ENCODE data around the gene LONRF2. TPM values are rescaled to one million over a fixed set of nuclear protein-coding genes. Genes with fewer than 3 reads are reported as not detected.

LONRF2 gene
- total and polyA plus RNA-seq, 2 experiments from 2014 or later = 0.69 to 1.9 TPM

GRCh38 chr2:100230754-100231153 lies 91.5 kb downstream of the LONRF2 start:
- Histone ChIP-seq H4K20me1 (ENCODE audit: insufficient read depth, poor library complexity, severe bottlenecking) (no peaks in the 10 kb centered on the region), H3K27me3 (no peaks in the 10 kb centered on the region), H3K9me3 (ENCODE audit: low read depth) (no peaks in the 10 kb centered on the region), H3K36me3 (replicated peaks; ENCODE audit: insufficient read depth, low read depth) (no peaks in the 10 kb centered on the region), H3K79me2 (no peaks in the 10 kb centered on the region), H3K4me1 (ENCODE audit: insufficient read depth) (no peaks in the 10 kb centered on the region), H3K9me2 (replicated peaks; ENCODE audit: insufficient read depth) (no peaks in the 10 kb centered on the region), H3K4me3 (no peak overlapping the region), H3K4me2 (no peak overlapping the region), H2AFZ (no peak overlapping the region), H3K27ac (no peak overlapping the region)
- TF ChIP-seq, protein P1, sequence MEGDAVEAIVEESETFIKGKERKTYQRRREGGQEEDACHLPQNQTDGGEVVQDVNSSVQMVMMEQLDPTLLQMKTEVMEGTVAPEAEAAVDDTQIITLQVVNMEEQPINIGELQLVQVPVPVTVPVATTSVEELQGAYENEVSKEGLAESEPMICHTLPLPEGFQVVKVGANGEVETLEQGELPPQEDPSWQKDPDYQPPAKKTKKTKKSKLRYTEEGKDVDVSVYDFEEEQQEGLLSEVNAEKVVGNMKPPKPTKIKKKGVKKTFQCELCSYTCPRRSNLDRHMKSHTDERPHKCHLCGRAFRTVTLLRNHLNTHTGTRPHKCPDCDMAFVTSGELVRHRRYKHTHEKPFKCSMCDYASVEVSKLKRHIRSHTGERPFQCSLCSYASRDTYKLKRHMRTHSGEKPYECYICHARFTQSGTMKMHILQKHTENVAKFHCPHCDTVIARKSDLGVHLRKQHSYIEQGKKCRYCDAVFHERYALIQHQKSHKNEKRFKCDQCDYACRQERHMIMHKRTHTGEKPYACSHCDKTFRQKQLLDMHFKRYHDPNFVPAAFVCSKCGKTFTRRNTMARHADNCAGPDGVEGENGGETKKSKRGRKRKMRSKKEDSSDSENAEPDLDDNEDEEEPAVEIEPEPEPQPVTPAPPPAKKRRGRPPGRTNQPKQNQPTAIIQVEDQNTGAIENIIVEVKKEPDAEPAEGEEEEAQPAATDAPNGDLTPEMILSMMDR (IDR thresholded peaks at IDR 0.05; ENCODE audit: poor library complexity) = no peak
- TF ChIP-seq EZH2phosphoT487 (IDR thresholded peaks at IDR 0.05; ENCODE audit: low read depth, severe bottlenecking, unreplicated experiment) (no peak), EZH2 (IDR thresholded peaks at IDR 0.05; ENCODE audit: borderline replicate concordance) (no peak)
- no peak for DNase-seq (ENCODE audit: low spot score)
- WGBS (ENCODE audit: low lambda C conversion rate, missing lambda C conversion rate) = 81% methylated on average over 2 of the region's 2 CpGs

- TF ChIP-seq EZH2 (IDR thresholded peaks at IDR 0.05; ENCODE audit: borderline replicate concordance) = no peak
- no peak for TF ChIP-seq EZH2phosphoT487 (IDR thresholded peaks at IDR 0.05; ENCODE audit: low read depth, severe bottlenecking, unreplicated experiment)
- TF ChIP-seq, protein P1 (IDR thresholded peaks at IDR 0.05; ENCODE audit: poor library complexity) = no peak
- 94% methylated on average over 1 of the region's 1 CpG for WGBS (ENCODE audit: low lambda C conversion rate, missing lambda C conversion rate)
Measured at GRCh38 chr2:100228967-100229366, 93.3 kb downstream of the LONRF2 start.

DNA sequence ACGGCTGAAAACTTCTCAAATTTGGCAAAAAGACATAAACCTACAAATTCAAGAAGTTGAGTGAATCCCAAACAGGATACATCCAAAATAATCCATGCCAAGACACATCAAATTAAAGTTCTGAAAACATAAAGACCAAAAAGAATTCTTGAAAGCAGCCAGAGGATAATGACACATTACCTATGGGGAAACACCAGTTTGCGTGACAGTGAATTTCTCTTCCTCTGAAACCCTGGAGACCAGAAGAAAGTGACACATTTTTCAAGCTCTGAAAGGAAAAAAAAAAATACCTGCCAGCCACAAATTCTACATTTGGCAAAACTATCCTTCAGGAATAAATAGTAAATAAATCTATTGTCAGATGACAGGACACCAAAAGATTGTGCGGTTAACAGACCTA lies 93.9 kb downstream of the LONRF2 start:
- Histone ChIP-seq H3K36me3 (replicated peaks; ENCODE audit: insufficient read depth, low read depth) (no peaks in the 10 kb centered on the region), H3K4me2 (no peak overlapping the region), H3K9me2 (replicated peaks; ENCODE audit: insufficient read depth) (no peaks in the 10 kb centered on the region), H2AFZ (no peak overlapping the region), H3K9me3 (ENCODE audit: low read depth) (no peaks in the 10 kb centered on the region), H3K27me3 (no peaks in the 10 kb centered on the region), H3K4me3 (no peak overlapping the region), H4K20me1 (ENCODE audit: insufficient read depth, poor library complexity, severe bottlenecking) (no peaks in the 10 kb centered on the region), H3K4me1 (ENCODE audit: insufficient read depth) (no peaks in the 10 kb centered on the region), H3K27ac (no peak overlapping the region), H3K79me2 (no peaks in the 10 kb centered on the region)
- TF ChIP-seq, protein P1 (IDR thresholded peaks at IDR 0.05; ENCODE audit: poor library complexity) = no peak
- TF ChIP-seq EZH2 (IDR thresholded peaks at IDR 0.05; ENCODE audit: borderline replicate concordance) (no peak), EZH2phosphoT487 (IDR thresholded peaks at IDR 0.05; ENCODE audit: low read depth, severe bottlenecking, unreplicated experiment) (no peak)
- WGBS (ENCODE audit: low lambda C conversion rate, missing lambda C conversion rate) = 90% methylated on average over 3 of the region's 3 CpGs
- DNase-seq (ENCODE audit: low spot score) = no peak

More at GRCh38 chr2:100228967-100229366, 93.3 kb downstream of the LONRF2 start:
- Histone ChIP-seq H3K9me2 (replicated peaks; ENCODE audit: insufficient read depth) (no peaks in the 10 kb centered on the region), H2AFZ (no peak overlapping the region), H3K27ac (no peak overlapping the region), H3K36me3 (replicated peaks; ENCODE audit: insufficient read depth, low read depth) (no peaks in the 10 kb centered on the region), H3K4me1 (ENCODE audit: insufficient read depth) (no peaks in the 10 kb centered on the region), H3K4me2 (no peak overlapping the region), H3K79me2 (no peaks in the 10 kb centered on the region), H4K20me1 (ENCODE audit: insufficient read depth, poor library complexity, severe bottlenecking) (no peaks in the 10 kb centered on the region), H3K27me3 (no peaks in the 10 kb centered on the region), H3K4me3 (no peak overlapping the region), H3K9me3 (ENCODE audit: low read depth) (no peaks in the 10 kb centered on the region)
- DNase-seq (ENCODE audit: low spot score) = no peak

Data from hepatocyte (in vitro differentiated cells).